Endothelial cell (in vitro differentiated cells): ENCODE data around the gene DIMT1. TPM values are rescaled to one million over a fixed set of nuclear protein-coding genes. Genes with fewer than 3 reads are reported as not detected.
A peak's percentile ranks its signal among the peaks of the same experiment; 100 is the strongest.

Experiments used
- DNase-seq: peaks from one replicate; pipeline ENCODE4 v3.0.0; 2021; ENCODE audit warnings: low spot score
- H3K27ac Mint-ChIP-seq: one replicate; pipeline ENCODE4 v1.8.0; 2021; ENCODE audit warnings: mixed read lengths, inconsistent platforms; ENCODE audit not compliant: unreplicated experiment
- H3K27me3 Mint-ChIP-seq: one replicate; pipeline ENCODE4 v1.8.0; 2021; ENCODE audit warnings: mild to moderate bottlenecking, moderate library complexity, mixed read lengths, inconsistent platforms; ENCODE audit not compliant: unreplicated experiment
- H3K36me3 Mint-ChIP-seq: one replicate; pipeline ENCODE4 v1.8.0; 2021; ENCODE audit warnings: mild to moderate bottlenecking, low read depth, mixed read lengths, inconsistent platforms; ENCODE audit not compliant: unreplicated experiment
- H3K4me1 Mint-ChIP-seq: one replicate; pipeline ENCODE4 v1.8.0; 2021; ENCODE audit warnings: mild to moderate bottlenecking, mixed read lengths, inconsistent platforms; ENCODE audit not compliant: unreplicated experiment
- H3K4me3 Mint-ChIP-seq: one replicate; pipeline ENCODE4 v1.8.0; 2021; ENCODE audit warnings: mild to moderate bottlenecking, mixed read lengths, inconsistent platforms; ENCODE audit not compliant: unreplicated experiment
- H3K9me3 Mint-ChIP-seq: one replicate; pipeline ENCODE4 v1.8.0; 2021; ENCODE audit warnings: mixed read lengths, inconsistent platforms; ENCODE audit not compliant: unreplicated experiment
- CTCF ChIP-seq: fragments of 200-600 bp; sonication (generic); IDR thresholded peaks from one replicate; pipeline ENCODE4 v1.5.0; 2021; ENCODE audit warnings: antibody characterized with exemption; ENCODE audit not compliant: unreplicated experiment
- total RNA-seq: library from RNA; stranded (reverse); fragmentation: NEBNext Ultra II Directional; extraction: Animal tissue kit (Norgen Biotek cat#: 25700); gene quantifications from one replicate; pipeline ENCODE4 v1.2.1, GENCODE V29; 2021; ENCODE audit not compliant: unreplicated experiment

Gene DIMT1
- total RNA-seq, 1 donor from 2014 or later = 23.2 TPM

DNA sequence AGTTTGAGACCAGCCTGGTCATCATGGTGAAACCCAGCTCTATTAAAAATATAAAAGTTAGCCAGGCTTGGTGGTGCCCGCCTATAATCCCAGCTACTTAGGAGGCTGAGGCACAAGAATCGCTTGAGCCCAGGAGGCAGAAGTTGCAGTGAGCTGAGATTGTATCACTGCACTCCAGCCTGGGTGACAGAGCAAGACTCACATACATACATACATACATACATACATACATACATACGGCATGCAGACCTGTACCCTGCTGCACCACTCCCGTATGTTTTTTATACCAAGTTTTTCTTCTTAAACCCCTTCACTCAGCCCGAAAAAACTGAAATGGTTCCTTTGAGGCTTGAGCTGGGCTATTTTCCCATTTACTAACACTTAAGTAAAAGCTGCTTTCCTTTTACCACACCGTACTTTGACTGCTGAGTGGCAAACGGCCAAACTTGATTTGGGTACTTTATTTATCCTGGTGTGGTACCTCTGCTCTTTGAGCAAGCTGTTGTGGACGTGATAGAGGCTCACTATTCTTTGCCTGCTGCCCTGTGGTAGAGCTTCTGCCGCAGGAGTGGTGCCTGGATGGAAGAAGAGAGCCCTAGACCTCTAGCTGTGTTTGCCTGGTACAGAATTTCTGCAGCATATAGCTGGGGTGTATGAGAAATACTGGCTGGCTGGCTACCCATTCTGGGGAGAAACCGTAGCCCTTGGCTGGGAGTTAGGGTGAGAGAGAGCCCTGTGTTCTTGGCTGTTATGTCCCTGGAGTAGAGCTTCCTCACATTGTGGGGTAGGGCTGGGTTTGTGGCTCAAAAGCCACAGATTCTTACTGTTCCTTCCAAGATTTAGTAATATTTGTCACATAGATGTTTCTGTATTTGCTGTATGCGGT, 28.3 kb upstream of the DIMT1 start:
- H3K4me3 Mint-ChIP-seq = no peak overlapping the region
- H3K36me3 Mint-ChIP-seq = no peaks in the 10 kb centered on the region
- H3K9me3 Mint-ChIP-seq = no peaks in the 10 kb centered on the region
- H3K4me1 Mint-ChIP-seq = no peaks in the 10 kb centered on the region
- DNase-seq = no peak
- peaks cover 3% of the 10 kb centered on the region for H3K27me3 Mint-ChIP-seq
- TF ChIP-seq CTCF = no peak
- peak overlapping the region; percentile 0 for H3K27ac Mint-ChIP-seq

DNA sequence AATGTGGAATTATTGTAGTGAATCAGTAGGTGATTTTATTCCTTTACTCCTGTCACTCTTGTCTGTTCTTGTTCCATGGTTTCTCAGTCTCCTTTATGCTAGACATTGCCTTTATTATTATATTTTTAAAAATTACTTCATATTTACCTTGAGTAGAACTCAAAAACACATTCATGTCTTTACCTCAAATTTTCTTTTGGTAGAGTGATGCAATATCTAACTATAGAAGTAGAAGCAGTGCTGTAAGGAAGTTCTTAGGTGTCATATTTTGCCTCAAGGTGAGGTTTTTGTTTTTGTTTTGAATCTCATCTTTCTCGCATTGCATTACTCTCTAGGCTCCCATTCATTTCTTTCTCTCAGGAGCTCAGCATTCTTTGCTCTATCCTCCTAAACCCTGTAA, 21.1 kb upstream of the DIMT1 start:
- H3K9me3 Mint-ChIP-seq = no peaks in the 10 kb centered on the region
- no peak for TF ChIP-seq CTCF
- H3K36me3 Mint-ChIP-seq = no peaks in the 10 kb centered on the region
- DNase-seq = no peak
- H3K4me1 Mint-ChIP-seq = no peaks in the 10 kb centered on the region
- no peak overlapping the region for H3K27ac Mint-ChIP-seq
- H3K4me3 Mint-ChIP-seq = no peak overlapping the region
- H3K27me3 Mint-ChIP-seq = no peaks in the 10 kb centered on the region

DNA sequence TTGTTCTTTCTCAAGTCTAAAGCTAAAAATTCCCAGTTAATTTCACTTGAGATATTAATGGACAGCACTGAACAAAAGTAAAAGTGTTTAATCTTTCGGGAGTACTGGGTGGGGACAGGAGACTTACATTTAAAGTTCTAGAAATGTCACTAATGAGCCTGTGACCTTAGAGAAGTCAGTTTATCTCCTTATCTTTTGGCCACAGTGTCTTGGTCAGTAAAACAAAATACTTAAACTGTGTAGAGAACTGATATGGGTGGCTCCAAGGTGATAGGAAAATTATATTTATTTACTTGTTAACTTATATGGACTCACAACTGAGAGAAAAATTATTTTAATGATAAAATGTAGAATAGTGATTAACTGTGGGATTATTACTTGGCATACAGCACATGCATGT, 17.7 kb upstream of the DIMT1 start:
- H3K27ac Mint-ChIP-seq = no peak overlapping the region
- no peaks in the 10 kb centered on the region for H3K4me1 Mint-ChIP-seq
- no peak for DNase-seq
- H3K27me3 Mint-ChIP-seq = no peaks in the 10 kb centered on the region
- no peak for TF ChIP-seq CTCF
- no peak overlapping the region for H3K4me3 Mint-ChIP-seq
- H3K36me3 Mint-ChIP-seq = no peaks in the 10 kb centered on the region
- H3K9me3 Mint-ChIP-seq = no peaks in the 10 kb centered on the region

- Mint-ChIP-seq H3K27me3 (no peaks in the 10 kb centered on the region), H3K36me3 (no peaks in the 10 kb centered on the region), H3K9me3 (no peaks in the 10 kb centered on the region), H3K4me1 (peaks cover 3% of the 10 kb centered on the region), H3K4me3 (no peak overlapping the region), H3K27ac (no peak overlapping the region)
- no peak for DNase-seq
- TF ChIP-seq CTCF = no peak
These were observed 15.9 kb upstream of the DIMT1 start for GRCh38 chr5:62419609-62420008.

DNA sequence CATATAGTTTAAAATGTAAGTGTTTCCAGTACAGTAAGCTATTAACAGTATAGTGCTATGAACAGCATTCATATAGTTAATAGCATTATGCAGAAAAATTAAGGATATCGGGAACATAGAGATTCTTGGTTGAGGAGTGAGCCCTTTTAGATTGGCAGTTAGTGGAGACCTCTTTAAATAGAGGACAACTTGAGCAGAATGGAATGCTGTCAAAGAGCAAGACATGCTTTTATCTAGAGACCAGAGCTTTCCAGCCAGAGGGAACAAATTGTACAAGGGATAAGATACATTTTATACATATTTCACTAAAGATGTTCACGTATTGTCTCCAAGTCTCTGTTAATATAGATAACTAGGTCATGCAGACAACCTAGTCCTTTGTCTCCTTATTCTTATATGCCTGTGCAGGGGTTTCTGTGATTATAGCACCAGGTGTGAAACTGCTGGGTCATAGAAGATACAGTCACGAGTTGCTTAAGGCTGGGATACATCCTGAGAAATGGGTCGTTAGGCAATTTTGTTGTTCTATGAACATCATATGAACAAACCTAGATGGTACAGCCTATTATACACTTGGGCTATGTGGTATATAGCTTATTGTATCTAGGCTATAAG, 14.9 kb upstream of the DIMT1 start:
- Mint-ChIP-seq H3K27me3 (no peaks in the 10 kb centered on the region), H3K4me1 (peaks cover 5% of the 10 kb centered on the region), H3K9me3 (no peaks in the 10 kb centered on the region), H3K27ac (no peak overlapping the region), H3K36me3 (no peaks in the 10 kb centered on the region), H3K4me3 (no peak overlapping the region)
- TF ChIP-seq CTCF = no peak
- DNase-seq = no peak
